Measurements from ENCODE around the gene PPFIBP2.

DNA sequence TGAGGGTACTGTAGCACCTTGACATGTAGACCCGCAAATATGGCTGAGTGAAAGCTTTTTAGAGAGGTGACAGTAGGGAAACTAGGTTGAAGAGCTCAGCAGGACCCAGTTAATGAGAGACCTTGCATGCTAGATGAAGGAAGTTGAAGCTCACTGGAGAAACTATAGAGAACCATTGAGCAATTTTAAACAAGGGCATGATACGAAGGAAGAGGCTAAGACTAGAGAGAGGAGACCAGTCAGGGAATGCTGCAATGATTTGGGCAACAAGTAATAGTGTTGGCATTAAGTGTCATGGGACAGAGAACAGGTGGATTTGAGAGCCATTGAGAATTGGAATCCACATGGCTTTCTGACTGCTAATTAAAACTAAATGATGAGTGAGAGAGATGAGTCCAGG, 24.4 kb upstream of the PPFIBP2 start:
- TF ChIP-seq ZFP3 (CRISPR knock-in tag; IDR thresholded peaks at IDR 0.05) (no peak), ZC3H10 (CRISPR knock-in tag; IDR thresholded peaks at IDR 0.05) (no peak), OSR1 (CRISPR knock-in tag; IDR thresholded peaks at IDR 0.05) (no peak), PPARA (CRISPR knock-in tag; IDR thresholded peaks at IDR 0.05; ENCODE audit: borderline replicate concordance) (no peak)
- TF ChIP-seq, protein P1, sequence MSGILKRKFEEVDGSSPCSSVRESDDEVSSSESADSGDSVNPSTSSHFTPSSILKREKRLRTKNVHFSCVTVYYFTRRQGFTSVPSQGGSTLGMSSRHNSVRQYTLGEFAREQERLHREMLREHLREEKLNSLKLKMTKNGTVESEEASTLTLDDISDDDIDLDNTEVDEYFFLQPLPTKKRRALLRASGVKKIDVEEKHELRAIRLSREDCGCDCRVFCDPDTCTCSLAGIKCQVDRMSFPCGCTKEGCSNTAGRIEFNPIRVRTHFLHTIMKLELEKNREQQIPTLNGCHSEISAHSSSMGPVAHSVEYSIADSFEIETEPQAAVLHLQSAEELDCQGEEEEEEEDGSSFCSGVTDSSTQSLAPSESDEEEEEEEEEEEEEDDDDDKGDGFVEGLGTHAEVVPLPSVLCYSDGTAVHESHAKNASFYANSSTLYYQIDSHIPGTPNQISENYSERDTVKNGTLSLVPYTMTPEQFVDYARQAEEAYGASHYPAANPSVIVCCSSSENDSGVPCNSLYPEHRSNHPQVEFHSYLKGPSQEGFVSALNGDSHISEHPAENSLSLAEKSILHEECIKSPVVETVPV (CRISPR knock-in tag; IDR thresholded peaks at IDR 0.05): no peak
- TF ChIP-seq, protein P2, sequence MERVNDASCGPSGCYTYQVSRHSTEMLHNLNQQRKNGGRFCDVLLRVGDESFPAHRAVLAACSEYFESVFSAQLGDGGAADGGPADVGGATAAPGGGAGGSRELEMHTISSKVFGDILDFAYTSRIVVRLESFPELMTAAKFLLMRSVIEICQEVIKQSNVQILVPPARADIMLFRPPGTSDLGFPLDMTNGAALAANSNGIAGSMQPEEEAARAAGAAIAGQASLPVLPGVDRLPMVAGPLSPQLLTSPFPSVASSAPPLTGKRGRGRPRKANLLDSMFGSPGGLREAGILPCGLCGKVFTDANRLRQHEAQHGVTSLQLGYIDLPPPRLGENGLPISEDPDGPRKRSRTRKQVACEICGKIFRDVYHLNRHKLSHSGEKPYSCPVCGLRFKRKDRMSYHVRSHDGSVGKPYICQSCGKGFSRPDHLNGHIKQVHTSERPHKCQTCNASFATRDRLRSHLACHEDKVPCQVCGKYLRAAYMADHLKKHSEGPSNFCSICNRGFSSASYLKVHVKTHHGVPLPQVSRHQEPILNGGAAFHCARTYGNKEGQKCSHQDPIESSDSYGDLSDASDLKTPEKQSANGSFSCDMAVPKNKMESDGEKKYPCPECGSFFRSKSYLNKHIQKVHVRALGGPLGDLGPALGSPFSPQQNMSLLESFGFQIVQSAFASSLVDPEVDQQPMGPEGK (CRISPR knock-in tag; IDR thresholded peaks at IDR 0.05; ENCODE audit: borderline replicate concordance): no peak

Data from SK-N-SH treated with all-trans-retinoic acid at 6 μM for 48 hours (cell line).